Tibial nerve (tissue), 4 donors: Measurements from ENCODE around the gene IGF2R. TPM values are rescaled to one million over a fixed set of nuclear protein-coding genes. Genes with fewer than 3 reads are reported as not detected.
"Not testable (repeated sequence)": the region's sequence is repeated elsewhere in the genome, so short reads cannot be mapped to it uniquely, and the experiment has no call there.

ENCODE experiments used
- DNase-seq, 2 donors: peaks; one replicate each; pipeline ENCODE4 v3.0.0-alpha.2; 2019; ENCODE audit warnings: low spot score in 2 of 2
- H3K27ac ChIP-seq, 4 donors: fragments of 200-600 bp; sonication (generic) in 3 of 4; one replicate each; pipeline ENCODE4 v1.5.1; 2017 to 2019; ENCODE audit warnings: mild to moderate bottlenecking in 1 of 4
- H3K27me3 ChIP-seq, 2 donors: fragments of 200-600 bp; sonication (generic) in 1 of 2; one replicate each; pipeline versions ENCODE4 v1.5.1 to v1.6.0; 2017 to 2019
- H3K36me3 ChIP-seq, 3 donors: fragments of 200-600 bp; sonication (generic); one replicate each; pipeline ENCODE4 v1.5.1; 2018 to 2019
- H3K4me1 ChIP-seq, 4 donors: fragments of 200-600 bp; sonication (generic) in 3 of 4; one replicate each; pipeline ENCODE4 v1.5.1; 2017 to 2019
- H3K4me3 ChIP-seq, 4 donors: fragments of 200-600 bp; sonication (generic) in 3 of 4; one replicate each; pipeline ENCODE4 v1.5.1; 2017 to 2019; ENCODE audit warnings: mild to moderate bottlenecking in 1 of 4, moderate library complexity in 1 of 4
- H3K9me3 ChIP-seq, 4 donors: fragments of 200-600 bp; sonication (generic) in 3 of 4; one replicate each; pipeline ENCODE4 v1.5.1; 2017 to 2019
- CTCF ChIP-seq, 5 experiments: fragments of 200-600 bp in 3 of 5; fragments of 450-650 bp in 2 of 5; sonication (generic) in 3 of 5; IDR thresholded peaks; one replicate each; pipeline ENCODE4 v1.5.1; 2016 to 2019; ENCODE audit warnings: antibody characterized with exemption in 5 of 5, mild to moderate bottlenecking in 3 of 5, moderate library complexity in 2 of 5
- EP300 ChIP-seq, 2 donors: sonication (generic); formaldehyde crosslinking; IDR thresholded peaks; one replicate each; pipeline ENCODE4 v1.6.1; 2017; ENCODE audit warnings: antibody characterized with exemption in 2 of 2, mild to moderate bottlenecking in 1 of 2
- POLR2A ChIP-seq, 2 donors: fragments of 450-650 bp; IDR thresholded peaks; one replicate each; pipeline ENCODE4 v1.6.1; 2017; ENCODE audit warnings: antibody characterized with exemption in 2 of 2, mild to moderate bottlenecking in 2 of 2, moderate library complexity in 2 of 2
- WGBS, 2 donors: methylation state at CpG; one replicate each; pipeline ENCODE4 v1.1.5; 2018; 5-methylcytosine and 5-hydroxymethylcytosine counted together
- total RNA-seq, 4 donors: library from RNA; depleted of rRNA; stranded (reverse); fragments of >200 nt; gene quantifications; one replicate each; pipeline ENCODE4 v1.1.0, GENCODE V29; 2016

IGF2R gene
- total RNA-seq, 4 donors from 2014 or later = 60.1 to 81.3 (median 68.5) TPM

DNA sequence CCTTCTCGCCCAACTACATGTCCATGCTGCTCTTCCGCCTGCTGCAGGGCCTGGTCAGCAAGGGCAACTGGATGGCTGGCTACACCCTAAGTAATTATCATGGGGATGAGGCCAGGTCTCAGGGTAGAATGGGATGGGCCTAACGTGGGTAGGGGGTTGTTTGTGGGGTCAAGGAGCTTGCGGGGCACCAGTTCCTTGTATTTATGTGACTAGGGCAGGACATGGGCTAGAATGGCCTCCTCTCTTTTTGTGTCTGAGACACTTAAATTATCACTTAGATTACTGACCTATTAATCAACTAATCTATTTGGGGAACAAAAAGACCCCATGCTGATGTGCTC is 163.4 kb downstream of the IGF2R start:
- Histone ChIP-seq H3K36me3 (peaks cover 0 to 4% (median 0%) of the 10 kb centered on the region in 3 donors), H3K27me3 (no peaks in the 10 kb centered on the region), H3K4me3 (no peak overlapping the region), H3K27ac (no peak overlapping the region), H3K9me3 (no peaks in the 10 kb centered on the region), H3K4me1 (peaks cover 0 to 8% (median 0%) of the 10 kb centered on the region in 4 donors)
- 67 to 71% methylated on average over 4 of the region's 4 CpGs for WGBS, 2 donors
- DNase-seq = no peak
- TF ChIP-seq CTCF (IDR thresholded peaks at IDR 0.05) = no peak

- H3K4me3 ChIP-seq = no peak overlapping the region
- no peaks in the 10 kb centered on the region for H3K27me3 ChIP-seq
- 34 to 55% methylated on average over 12 of the region's 12 CpGs for WGBS, 2 donors
- no peak for DNase-seq
- H3K4me1 ChIP-seq = peaks cover 0 to 8% (median 0%) of the 10 kb centered on the region in 4 donors
- no peaks in the 10 kb centered on the region for H3K9me3 ChIP-seq
- no peak overlapping the region for H3K27ac ChIP-seq
- TF ChIP-seq EP300 (IDR thresholded peaks at IDR 0.05) (no peak), CTCF (IDR thresholded peaks at IDR 0.05) (no peak), POLR2A (IDR thresholded peaks at IDR 0.05) (no peak)
- peaks cover 0 to 4% (median 0%) of the 10 kb centered on the region in 3 donors for H3K36me3 ChIP-seq
Measured at GRCh38 chr6:160132776-160133338, 164.0 kb downstream of the IGF2R start.

DNA sequence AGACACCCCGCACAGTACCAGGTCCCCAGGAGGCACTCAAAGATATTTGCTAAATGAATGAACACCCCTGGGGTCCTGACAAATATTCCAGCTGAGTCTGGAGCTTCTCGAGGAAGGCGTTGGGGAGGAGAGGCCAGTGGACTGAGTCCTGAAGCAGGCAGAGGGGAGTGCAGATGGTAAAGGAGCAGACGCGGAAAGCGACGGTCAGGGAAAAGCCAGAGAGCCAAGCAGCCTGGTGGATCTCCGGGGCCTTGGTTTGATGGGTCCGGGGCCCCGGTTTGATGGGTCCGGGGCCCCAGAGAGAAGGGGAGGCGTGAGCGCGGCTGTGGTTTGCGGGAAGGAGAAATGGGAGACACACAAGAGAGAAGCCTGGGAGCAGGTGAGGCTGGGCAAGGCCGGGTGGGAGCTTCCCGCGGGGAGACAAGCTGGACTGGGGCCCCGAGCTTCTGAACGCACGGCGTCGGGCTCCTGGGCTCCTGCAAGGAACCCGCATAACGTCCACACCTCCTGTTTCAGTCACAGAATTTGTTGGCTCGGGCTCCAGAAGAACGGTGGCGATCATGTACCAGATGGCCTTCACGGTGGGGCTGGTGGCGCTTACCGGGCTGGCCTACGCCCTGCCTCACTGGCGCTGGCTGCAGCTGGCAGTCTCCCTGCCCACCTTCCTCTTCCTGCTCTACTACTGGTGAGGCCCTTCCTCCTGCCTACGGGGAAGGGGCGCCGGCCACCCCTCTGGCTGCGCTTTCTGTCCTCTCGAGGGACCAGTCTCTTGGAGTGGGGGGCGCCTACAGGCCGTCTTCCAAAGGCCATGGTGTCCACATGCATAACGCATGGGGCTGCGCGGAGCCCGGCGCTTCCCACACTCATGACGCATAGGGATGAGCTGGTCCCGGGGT is 164.8 kb downstream of the IGF2R start:
- no peaks in the 10 kb centered on the region for H3K27me3 ChIP-seq
- TF ChIP-seq POLR2A (IDR thresholded peaks at IDR 0.05) = no peak
- no peak for TF ChIP-seq CTCF (IDR thresholded peaks at IDR 0.05)
- TF ChIP-seq EP300 (IDR thresholded peaks at IDR 0.05) = no peak
- peaks cover 0 to 4% (median 0%) of the 10 kb centered on the region in 3 donors for H3K36me3 ChIP-seq
- no peaks in the 10 kb centered on the region for H3K9me3 ChIP-seq
- no peak for DNase-seq
- H3K4me3 ChIP-seq = no peak overlapping the region
- H3K27ac ChIP-seq = no peak overlapping the region
- 88 to 92% methylated on average over 44 to 47 of the region's 47 CpGs for WGBS, 2 donors
- H3K4me1 ChIP-seq = peaks cover 0 to 16% (median 1%) of the 10 kb centered on the region in 4 donors

GRCh38 chr6:160134337-160134751 is 165.5 kb downstream of the IGF2R start:
- not testable (repeated sequence) for DNase-seq, H3K4me3 ChIP-seq, H3K27me3 ChIP-seq, H3K36me3 ChIP-seq, H3K9me3 ChIP-seq, H3K27ac ChIP-seq
- 92 to 97% methylated on average over 20 of the region's 20 CpGs for WGBS, 2 donors
- H3K4me1 ChIP-seq = peaks cover 0 to 19% (median 2%) of the 10 kb centered on the region in 4 donors

- 90 to 94% methylated on average over 6 of the region's 6 CpGs for WGBS, 2 donors
- no peak for DNase-seq
Measured at GRCh38 chr6:160134779-160135547, 166.1 kb downstream of the IGF2R start.

More at GRCh38 chr6:160134779-160135547, 166.1 kb downstream of the IGF2R start:
- H3K4me3 ChIP-seq = no peak overlapping the region
- TF ChIP-seq CTCF (IDR thresholded peaks at IDR 0.05) (no peak), EP300 (IDR thresholded peaks at IDR 0.05) (no peak), POLR2A (IDR thresholded peaks at IDR 0.05) (no peak)
- H3K36me3 ChIP-seq = peaks cover 0 to 4% (median 0%) of the 10 kb centered on the region in 3 donors
- no peaks in the 10 kb centered on the region for H3K9me3 ChIP-seq
- no peak overlapping the region for H3K27ac ChIP-seq
- H3K4me1 ChIP-seq = peaks cover 0 to 19% (median 2%) of the 10 kb centered on the region in 4 donors
- H3K27me3 ChIP-seq = no peaks in the 10 kb centered on the region
